PC-3 (cell line): ENCODE measurements around the gene GATA2.

Experiments used
- CTCF ChIP-seq: fragments of 300-600 bp; sonication (generic); conservative IDR thresholded peaks from 2 replicates; pipeline ENCODE4 v1.5.1; 2017; ENCODE audit warnings: antibody characterized with exemption, low read depth, mild to moderate bottlenecking, low read length
- EZH2 ChIP-seq: fragments of 300-600 bp; sonication (generic); IDR thresholded peaks from one replicate; pipeline ENCODE4 v1.6.1; 2017; ENCODE audit warnings: antibody characterized with exemption, mild to moderate bottlenecking, low read length; ENCODE audit not compliant: unreplicated experiment

DNA sequence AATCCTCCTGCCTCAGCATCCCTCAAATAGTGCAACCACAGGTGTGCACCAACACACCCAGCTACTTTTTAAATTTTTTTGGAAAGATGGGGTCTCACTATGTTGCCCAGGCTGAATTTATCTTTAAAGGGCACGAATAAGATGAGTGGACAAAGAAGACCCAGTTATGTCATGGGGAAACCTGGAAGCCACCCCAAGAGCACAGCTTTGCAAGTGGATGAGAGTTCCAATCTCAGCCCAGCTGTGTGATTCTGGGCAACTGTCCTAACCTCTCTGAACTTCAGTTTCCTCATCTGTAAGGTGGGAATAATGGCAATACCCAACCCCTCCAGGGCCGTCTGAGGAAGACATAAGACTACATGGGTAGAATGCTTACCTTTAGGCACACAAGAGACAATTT is 58.5 kb downstream of the GATA2 start:
- no peak for TF ChIP-seq CTCF
- no peak for TF ChIP-seq EZH2
